WTC11 (cell line): ENCODE data around the gene PIK3C2G. TPM values are rescaled to one million over a fixed set of nuclear protein-coding genes. Genes with fewer than 3 reads are reported as not detected.

ENCODE experiments used
- ATAC-seq: fragments of 200-7000 bp; cut with Tn5 transposase; 2 replicates; pipeline ENCODE4 v1.10.0; 2021; ENCODE audit warnings: mild to moderate bottlenecking, moderate library complexity
- CTCF ChIA-PET: fragments of 300-600 bp; sonication (Branson Sonifier 250); formaldehyde crosslinking; loops from one replicate; lab custom pipeline; 2021; ENCODE audit warnings: antibody characterized with exemption; lab: Charles Lee
- POLR2A ChIA-PET: fragments of 350-600 bp; sonication (Branson Sonifier 250); formaldehyde crosslinking; loops from one replicate; lab custom pipeline; 2021; ENCODE audit warnings: antibody characterized with exemption; lab: Charles Lee
- DNase-seq: peaks from one replicate; pipeline ENCODE4 v3.0.0; 2021; ENCODE audit warnings: low spot score
- H3K27ac Mint-ChIP-seq: 2 replicates; pipeline ENCODE4 v1.8.0; 2021; ENCODE audit warnings: mixed read lengths
- H3K27me3 Mint-ChIP-seq: 2 replicates; pipeline ENCODE4 v1.8.0; 2021; ENCODE audit warnings: low read depth, mild to moderate bottlenecking, moderate library complexity, mixed read lengths
- H3K36me3 Mint-ChIP-seq: 2 replicates; pipeline ENCODE4 v1.8.0; 2021; ENCODE audit warnings: mixed read lengths
- H3K4me1 Mint-ChIP-seq: 2 replicates; pipeline ENCODE4 v1.8.0; 2022; ENCODE audit warnings: mixed read lengths
- H3K4me3 Mint-ChIP-seq: 2 replicates; pipeline ENCODE4 v1.8.0; 2021; ENCODE audit warnings: mild to moderate bottlenecking, moderate library complexity, mixed read lengths
- H3K9me3 Mint-ChIP-seq: 2 replicates; pipeline ENCODE4 v1.8.0; 2021; ENCODE audit warnings: mixed read lengths
- ATF2 ChIP-seq: sonication (generic); formaldehyde crosslinking; IDR thresholded peaks from 2 replicates; pipeline ENCODE4 v1.8.1; 2022; ENCODE audit warnings: low read depth, missing genetic modification reagents, borderline replicate concordance
- ATF6 ChIP-seq: sonication (generic); formaldehyde crosslinking; IDR thresholded peaks from 2 replicates; pipeline ENCODE4 v1.8.1; 2023; ENCODE audit warnings: mild to moderate bottlenecking, missing genetic modification reagents
- CBFB ChIP-seq: sonication (generic); formaldehyde crosslinking; IDR thresholded peaks from 2 replicates; pipeline ENCODE4 v1.8.1; 2022; ENCODE audit warnings: mild to moderate bottlenecking, low read depth, missing genetic modification reagents
- FOXJ3 ChIP-seq: sonication (generic); formaldehyde crosslinking; IDR thresholded peaks from 2 replicates; pipeline ENCODE4 v1.9.0; 2021; ENCODE audit warnings: missing genetic modification reagents, mild to moderate bottlenecking, borderline replicate concordance
- FOXP4 ChIP-seq: sonication (generic); formaldehyde crosslinking; IDR thresholded peaks from 2 replicates; pipeline ENCODE4 v1.8.0; 2022; ENCODE audit warnings: mild to moderate bottlenecking, missing genetic modification reagents
- GABPB1 ChIP-seq: sonication (generic); formaldehyde crosslinking; IDR thresholded peaks from 2 replicates; pipeline ENCODE4 v1.8.1; 2023; ENCODE audit warnings: mild to moderate bottlenecking, missing genetic modification reagents
- GRHL2 ChIP-seq: fragments of 250-450 bp; sonication (Bioruptor Pico); IDR thresholded peaks from 2 replicates; pipeline ENCODE4 v1.8.0; 2022; ENCODE audit warnings: mild to moderate bottlenecking, moderate library complexity; ENCODE audit not compliant: insufficient replicate concordance, severe bottlenecking
- JUN ChIP-seq: sonication (generic); formaldehyde crosslinking; IDR thresholded peaks from 2 replicates; pipeline ENCODE4 v1.8.0; 2023; ENCODE audit warnings: mild to moderate bottlenecking, missing genetic modification reagents
- KAT7 ChIP-seq: sonication (generic); formaldehyde crosslinking; IDR thresholded peaks from 2 replicates; pipeline ENCODE4 v1.8.1; 2023; ENCODE audit warnings: missing genetic modification reagents, mild to moderate bottlenecking, borderline replicate concordance
- NFE2L1 ChIP-seq: sonication (generic); formaldehyde crosslinking; IDR thresholded peaks from 2 replicates; pipeline ENCODE4 v1.8.1; 2023; ENCODE audit warnings: missing genetic modification reagents
- NR3C1 ChIP-seq: sonication (generic); formaldehyde crosslinking; conservative IDR thresholded peaks from 2 replicates; pipeline ENCODE4 v1.8.1; 2023; ENCODE audit warnings: low read depth, mild to moderate bottlenecking, missing genetic modification reagents
- PRDM15 ChIP-seq: sonication (generic); formaldehyde crosslinking; IDR thresholded peaks from 2 replicates; pipeline ENCODE4 v1.8.0; 2022; ENCODE audit warnings: missing genetic modification reagents
- USF2 ChIP-seq: sonication (generic); formaldehyde crosslinking; IDR thresholded peaks from 2 replicates; pipeline ENCODE4 v1.8.1; 2023; ENCODE audit warnings: mild to moderate bottlenecking, missing genetic modification reagents, moderate library complexity
- ZNF138 ChIP-seq: sonication (generic); formaldehyde crosslinking; conservative IDR thresholded peaks from 2 replicates; pipeline ENCODE4 v1.8.1; 2022; ENCODE audit warnings: mild to moderate bottlenecking, moderate library complexity, missing genetic modification reagents
- ZNF219 ChIP-seq: sonication (generic); formaldehyde crosslinking; IDR thresholded peaks from 2 replicates; pipeline ENCODE4 v1.8.0; 2023; ENCODE audit warnings: missing genetic modification reagents, mild to moderate bottlenecking, borderline replicate concordance
- ZNF423 ChIP-seq: fragments of 250-450 bp; sonication (Bioruptor Pico); IDR thresholded peaks from 2 replicates; pipeline ENCODE4 v2.1.2; 2022; ENCODE audit warnings: mild to moderate bottlenecking, moderate library complexity
- total RNA-seq: library from RNA; stranded (reverse); gene quantifications from 3 replicates; pipeline ENCODE4 v1.2.3, GENCODE V29; 2021
- TF ChIP-seq, protein P1 (sequence below): sonication (generic); formaldehyde crosslinking; IDR thresholded peaks from 2 replicates; pipeline ENCODE4 v1.8.1; 2022; ENCODE audit warnings: low read depth, mild to moderate bottlenecking, moderate library complexity, missing genetic modification reagents, borderline replicate concordance
- TF ChIP-seq, protein P2 (sequence below): sonication (generic); formaldehyde crosslinking; IDR thresholded peaks from 2 replicates; pipeline ENCODE4 v1.8.1; 2022; ENCODE audit warnings: mild to moderate bottlenecking, moderate library complexity, missing genetic modification reagents
- TF ChIP-seq, protein P3 (sequence below): sonication (generic); formaldehyde crosslinking; IDR thresholded peaks from 2 replicates; pipeline ENCODE4 v1.8.0; 2022; ENCODE audit warnings: mild to moderate bottlenecking, missing genetic modification reagents
- TF ChIP-seq, protein P4 (sequence below): sonication (generic); formaldehyde crosslinking; IDR thresholded peaks from 2 replicates; pipeline ENCODE4 v1.8.0; 2023; ENCODE audit warnings: missing genetic modification reagents

PIK3C2G gene
- total RNA-seq, 1 experiment from 2014 or later = not detected

DNA sequence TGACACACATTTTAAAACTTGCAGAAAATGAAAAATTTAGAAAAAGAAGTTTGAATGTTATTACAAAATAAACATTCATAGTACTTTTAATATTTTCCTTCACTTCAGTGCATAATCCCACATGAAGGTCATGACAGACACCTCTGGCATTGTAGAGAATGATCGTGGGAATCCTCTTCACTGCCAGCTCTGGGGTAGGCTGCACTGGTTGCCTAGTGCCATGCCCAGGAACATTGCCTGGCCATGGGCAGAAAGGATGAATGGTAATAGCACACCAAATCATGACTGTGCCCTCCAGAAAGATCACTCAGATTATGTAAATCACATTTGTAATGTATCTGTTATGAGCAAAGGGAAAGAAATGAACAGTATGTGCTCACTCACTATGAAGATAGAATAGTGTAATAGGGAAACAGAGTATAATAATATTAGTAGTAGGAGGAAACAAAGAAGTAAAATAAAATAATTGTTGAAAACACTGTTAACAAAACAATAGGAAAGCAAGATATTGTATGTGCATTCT is 314.8 kb downstream of the PIK3C2G start:
- H3K4me3 Mint-ChIP-seq = no peak overlapping the region
- no peaks in the 10 kb centered on the region for H3K27me3 Mint-ChIP-seq
- DNase-seq = no peak
- CTCF ChIA-PET = no interaction called here
- TF ChIP-seq CBFB (no peak), JUN (no peak), ATF2 (CRISPR knock-in tag) (no peak), ZNF423 (no peak), USF2 (CRISPR knock-in tag) (no peak), FOXJ3 (CRISPR knock-in tag) (no peak), FOXP4 (no peak), ZNF219 (CRISPR knock-in tag) (no peak), ATF6 (CRISPR knock-in tag) (no peak), NR3C1 (no peak), GRHL2 (CRISPR knock-in tag) (no peak), KAT7 (no peak), GABPB1 (CRISPR knock-in tag) (no peak), ZNF138 (CRISPR knock-in tag) (no peak), PRDM15 (CRISPR knock-in tag) (no peak), NFE2L1 (CRISPR knock-in tag) (no peak)
- TF ChIP-seq, protein P1, sequence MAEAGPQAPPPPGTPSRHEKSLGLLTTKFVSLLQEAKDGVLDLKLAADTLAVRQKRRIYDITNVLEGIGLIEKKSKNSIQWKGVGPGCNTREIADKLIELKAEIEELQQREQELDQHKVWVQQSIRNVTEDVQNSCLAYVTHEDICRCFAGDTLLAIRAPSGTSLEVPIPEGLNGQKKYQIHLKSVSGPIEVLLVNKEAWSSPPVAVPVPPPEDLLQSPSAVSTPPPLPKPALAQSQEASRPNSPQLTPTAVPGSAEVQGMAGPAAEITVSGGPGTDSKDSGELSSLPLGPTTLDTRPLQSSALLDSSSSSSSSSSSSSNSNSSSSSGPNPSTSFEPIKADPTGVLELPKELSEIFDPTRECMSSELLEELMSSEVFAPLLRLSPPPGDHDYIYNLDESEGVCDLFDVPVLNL = no peak
- TF ChIP-seq, protein P2, sequence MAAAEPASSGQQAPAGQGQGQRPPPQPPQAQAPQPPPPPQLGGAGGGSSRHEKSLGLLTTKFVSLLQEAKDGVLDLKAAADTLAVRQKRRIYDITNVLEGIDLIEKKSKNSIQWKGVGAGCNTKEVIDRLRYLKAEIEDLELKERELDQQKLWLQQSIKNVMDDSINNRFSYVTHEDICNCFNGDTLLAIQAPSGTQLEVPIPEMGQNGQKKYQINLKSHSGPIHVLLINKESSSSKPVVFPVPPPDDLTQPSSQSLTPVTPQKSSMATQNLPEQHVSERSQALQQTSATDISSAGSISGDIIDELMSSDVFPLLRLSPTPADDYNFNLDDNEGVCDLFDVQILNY = no peak
- TF ChIP-seq, protein P3, sequence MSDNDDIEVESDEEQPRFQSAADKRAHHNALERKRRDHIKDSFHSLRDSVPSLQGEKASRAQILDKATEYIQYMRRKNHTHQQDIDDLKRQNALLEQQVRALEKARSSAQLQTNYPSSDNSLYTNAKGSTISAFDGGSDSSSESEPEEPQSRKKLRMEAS (CRISPR knock-in tag) = no peak
- TF ChIP-seq, protein P4, sequence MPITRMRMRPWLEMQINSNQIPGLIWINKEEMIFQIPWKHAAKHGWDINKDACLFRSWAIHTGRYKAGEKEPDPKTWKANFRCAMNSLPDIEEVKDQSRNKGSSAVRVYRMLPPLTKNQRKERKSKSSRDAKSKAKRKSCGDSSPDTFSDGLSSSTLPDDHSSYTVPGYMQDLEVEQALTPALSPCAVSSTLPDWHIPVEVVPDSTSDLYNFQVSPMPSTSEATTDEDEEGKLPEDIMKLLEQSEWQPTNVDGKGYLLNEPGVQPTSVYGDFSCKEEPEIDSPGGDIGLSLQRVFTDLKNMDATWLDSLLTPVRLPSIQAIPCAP = no peak
- TF ChIP-seq, all 79 proteins: peak for 0
- H3K36me3 Mint-ChIP-seq = no peaks in the 10 kb centered on the region
- no peak overlapping the region for H3K27ac Mint-ChIP-seq
- no peak for ATAC-seq
- no peaks in the 10 kb centered on the region for H3K4me1 Mint-ChIP-seq
- POLR2A ChIA-PET = no interaction called here
- H3K9me3 Mint-ChIP-seq = no peaks in the 10 kb centered on the region
